ENCODE data around the gene FNTB.

Gene FNTB

GRCh38 chr14:65054471-65055085 lies 67.9 kb downstream of the FNTB start:
- H3K4me3 ChIP-seq (replicated peaks; ENCODE audit: low read depth, low read length) = no peak overlapping the region
- no peak for DNase-seq (ENCODE audit: low read depth)
- TF ChIP-seq CTCF (IDR thresholded peaks at IDR 0.05; ENCODE audit: low read length, missing control alignments) = no peak

- no peak for TF ChIP-seq CTCF (IDR thresholded peaks at IDR 0.05; ENCODE audit: low read length, missing control alignments)
- no peak overlapping the region for H3K4me3 ChIP-seq (replicated peaks; ENCODE audit: low read depth, low read length)
- DNase-seq (ENCODE audit: low read depth) = no peak
Measured at GRCh38 chr14:65057695-65058094, 71.0 kb downstream of the FNTB start.

- no peak for DNase-seq (ENCODE audit: low read depth)
- no peak overlapping the region for H3K4me3 ChIP-seq (replicated peaks; ENCODE audit: low read depth, low read length)
- no peak for TF ChIP-seq CTCF (IDR thresholded peaks at IDR 0.05; ENCODE audit: low read length, missing control alignments)
Measured at GRCh38 chr14:65062096-65063075, 75.7 kb downstream of the FNTB start.

GRCh38 chr14:65065719-65066118 lies 79.0 kb downstream of the FNTB start:
- H3K4me3 ChIP-seq (replicated peaks; ENCODE audit: low read depth, low read length) = no peak overlapping the region
- DNase-seq (ENCODE audit: low read depth) = no peak
- TF ChIP-seq CTCF (IDR thresholded peaks at IDR 0.05; ENCODE audit: low read length, missing control alignments) = no peak

- DNase-seq (ENCODE audit: low read depth) = no peak
- no peak for TF ChIP-seq CTCF (IDR thresholded peaks at IDR 0.05; ENCODE audit: low read length, missing control alignments)
- no peak overlapping the region for H3K4me3 ChIP-seq (replicated peaks; ENCODE audit: low read depth, low read length)
Measured at GRCh38 chr14:65069874-65070413, 83.2 kb downstream of the FNTB start.

GRCh38 chr14:65070471-65070976 lies 83.8 kb downstream of the FNTB start:
- no peak for DNase-seq (ENCODE audit: low read depth)
- no peak for TF ChIP-seq CTCF (IDR thresholded peaks at IDR 0.05; ENCODE audit: low read length, missing control alignments)
- H3K4me3 ChIP-seq (replicated peaks; ENCODE audit: low read depth, low read length) = no peak overlapping the region
